Placental pericyte (primary cell): ENCODE data around the gene UCHL3. TPM values are rescaled to one million over a fixed set of nuclear protein-coding genes. Genes with fewer than 3 reads are reported as not detected.

Experiments used
- total RNA-seq: library from RNA; depleted of rRNA; stranded (reverse); fragments of >200 nt; gene quantifications from 2 replicates; pipeline ENCODE4 v1.2.3, GENCODE V29; 2012

Gene UCHL3
- 32.2 TPM in 2 replicates for total RNA-seq

GRCh38 chr13:75549262-75550158, at the start of gene UCHL3:
Gene UCHL3 (plus strand): TSS chr13:75549791. CDS start chr13:75549821, 30 bp downstream.

DNA sequence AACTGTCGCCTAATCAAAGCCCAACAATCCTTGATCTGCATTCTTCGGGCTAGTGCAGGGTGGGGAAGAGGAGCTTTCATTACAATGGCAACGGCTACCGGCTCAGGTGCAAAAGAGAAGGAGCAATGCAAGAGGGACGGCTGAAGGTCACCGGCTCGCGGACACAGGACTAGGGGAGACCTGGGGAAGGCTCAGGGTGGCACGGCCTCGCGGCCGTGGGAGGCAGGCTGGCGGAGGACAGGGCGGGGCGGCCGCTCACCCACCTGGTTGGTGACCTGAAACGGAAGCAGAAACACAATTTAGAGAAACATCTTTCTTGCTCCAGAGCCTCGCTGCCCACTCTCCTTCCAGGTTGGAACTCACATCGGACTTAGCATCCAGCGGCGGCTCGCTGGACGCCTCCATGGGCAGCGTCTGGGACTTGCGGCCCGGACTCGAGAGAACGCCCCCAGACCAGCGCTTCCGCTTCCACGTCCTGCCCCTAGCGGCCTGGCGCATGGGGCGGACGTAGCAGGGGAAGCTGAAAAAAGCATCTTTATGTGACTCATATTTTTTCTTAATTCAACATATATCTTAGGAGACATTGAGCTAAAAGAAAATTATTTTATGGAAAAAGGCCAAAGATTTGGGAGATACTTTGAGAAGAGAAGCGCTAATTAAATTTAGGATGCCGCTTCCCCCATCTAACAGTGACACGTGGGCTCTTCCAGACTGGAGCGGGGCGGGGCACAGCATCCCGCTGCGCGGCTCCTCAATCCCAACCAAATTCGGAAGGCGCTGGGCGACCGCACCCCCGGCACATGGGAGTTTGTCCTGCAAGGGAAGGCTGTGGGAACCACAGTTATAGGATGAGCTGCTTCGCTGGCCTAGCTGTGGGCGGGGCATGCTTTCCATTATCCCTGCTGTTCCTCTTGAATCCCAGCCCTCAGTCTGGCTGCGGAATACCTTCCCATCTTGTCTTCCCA, 11.9 kb upstream of the UCHL3 start, which contains the start of gene COMMD6:
Gene COMMD6, minus strand, starts transcription at position 441 of the 965 bp plus-strand sequence. Its CDS starts 36 bp downstream, at position 405.

GRCh38 chr13:75635828-75636435, 86.3 kb downstream of the UCHL3 start, which contains the start of gene LMO7:
Gene LMO7 (plus strand): TSS chr13:75636330. CDS start chr13:75636658, 328 bp downstream.

Other genes starting within 250 kb of the UCHL3 start
- 14.5 and 14.9 TPM in 2 replicates for gene TBC1D4, start 67.6 kb upstream of the UCHL3 start, total RNA-seq
- 17.5 and 31.7 TPM in 2 replicates for gene COMMD6, start 11.9 kb upstream of the UCHL3 start, total RNA-seq
- 123 and 165 TPM in 2 replicates for gene LMO7, start 86.5 kb downstream of the UCHL3 start, total RNA-seq